ENCODE results near the gene DNAJC15.
A peak's percentile ranks its signal among the peaks of the same experiment; 100 is the strongest.

The DNAJC15 gene

GRCh38 chr13:43129066-43129465 lies 105.7 kb downstream of the DNAJC15 start:
- DNase-seq, result no peak

GRCh38 chr13:43129511-43130110 lies 106.2 kb downstream of the DNAJC15 start:
- DNase-seq, result no peak

GRCh38 chr13:43132257-43132656 lies 108.9 kb downstream of the DNAJC15 start:
- DNase-seq, result peak; percentile 12

- peak; percentile 65 for DNase-seq
Observed at GRCh38 chr13:43132911-43133310, 109.5 kb downstream of the DNAJC15 start.

- no peak for DNase-seq
Observed at GRCh38 chr13:43133792-43134191, 110.4 kb downstream of the DNAJC15 start.

- DNase-seq, result no peak
Observed at GRCh38 chr13:43134868-43135267, 111.5 kb downstream of the DNAJC15 start.

- DNase-seq, result no peak
Observed at GRCh38 chr13:43135516-43135915, 112.1 kb downstream of the DNAJC15 start.

- no peak for DNase-seq
Observed at GRCh38 chr13:43136920-43137575, 113.7 kb downstream of the DNAJC15 start.

DNA sequence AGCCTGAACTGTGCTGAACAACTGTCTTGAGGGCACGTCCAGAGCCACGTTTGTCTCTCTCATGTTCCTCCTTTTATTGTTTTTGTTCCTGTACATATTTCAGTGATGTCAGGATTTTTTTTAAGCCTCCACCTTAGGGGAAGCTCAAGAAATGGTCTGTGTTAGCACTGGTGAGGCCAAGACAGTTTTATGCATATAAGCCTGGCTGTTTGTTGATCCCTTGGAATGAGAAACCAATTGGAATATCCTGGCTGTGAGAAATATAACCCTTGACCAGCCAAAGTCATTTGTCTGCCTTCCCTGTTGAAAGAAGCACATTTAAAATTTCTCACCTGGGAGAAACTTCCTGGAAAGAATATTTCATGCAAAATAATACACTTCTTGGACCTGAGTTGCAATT lies 115.8 kb downstream of the DNAJC15 start:
- DNase-seq, result no peak

- DNase-seq, result no peak
Observed at GRCh38 chr13:43139921-43140320, 116.5 kb downstream of the DNAJC15 start.

DNA sequence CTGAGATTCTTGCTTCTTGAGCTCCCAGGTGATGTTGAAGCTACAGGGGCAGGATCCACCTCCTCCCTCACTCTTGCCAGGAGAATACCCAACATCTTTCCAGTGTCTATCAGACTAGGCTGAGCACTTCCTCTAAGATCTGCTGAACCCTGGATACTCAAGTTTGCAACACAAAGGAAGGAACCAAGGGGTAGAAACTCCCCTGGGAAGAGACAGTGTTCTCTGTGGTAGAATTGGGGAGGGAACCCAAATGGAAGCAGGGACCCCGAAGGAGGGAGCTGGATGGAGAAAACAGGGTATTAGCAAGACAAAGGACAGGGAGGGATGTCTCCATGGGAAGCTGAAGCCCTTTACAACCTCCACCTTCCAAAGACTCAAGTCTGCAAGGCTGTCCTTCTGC lies 117.6 kb downstream of the DNAJC15 start:
- no peak for DNase-seq

DNA sequence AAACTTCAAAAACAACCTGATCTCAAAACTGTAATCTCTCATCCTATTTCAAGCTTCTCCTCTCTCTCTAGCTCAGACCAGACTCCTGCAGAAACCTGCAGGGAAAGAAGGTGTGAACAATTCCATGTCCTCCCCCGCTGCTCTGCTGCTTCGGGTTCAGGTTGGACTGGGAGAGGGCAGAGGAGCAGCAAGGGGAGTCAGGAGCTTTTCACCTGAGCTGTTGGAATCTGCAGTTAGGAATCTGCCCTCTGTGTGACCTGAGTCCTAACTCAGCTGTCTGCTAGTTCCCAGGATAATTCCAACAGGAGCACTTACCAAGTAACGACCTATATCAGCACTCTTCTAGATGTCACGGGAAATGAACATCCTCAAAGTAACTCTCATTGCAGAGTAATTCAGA lies 118.3 kb downstream of the DNAJC15 start:
- no peak for DNase-seq

DNA sequence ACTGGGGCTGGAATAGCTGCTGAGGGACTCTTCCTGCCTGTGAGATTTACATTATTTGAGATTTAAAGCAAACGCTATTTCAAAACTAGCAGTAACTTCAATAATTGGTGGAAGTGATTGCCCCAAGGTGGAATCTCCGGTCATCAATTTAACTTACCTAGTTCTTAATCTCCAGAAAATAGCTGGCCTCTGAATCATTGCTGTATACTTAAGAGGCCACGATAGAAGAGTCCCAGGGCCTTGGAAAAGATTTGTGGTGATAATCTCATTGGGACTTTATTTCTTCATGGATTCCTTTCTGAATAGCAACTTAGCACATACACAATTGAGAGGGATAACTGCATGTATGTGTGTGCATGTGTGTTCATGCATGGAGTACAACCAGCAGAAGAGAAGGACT lies 120.2 kb downstream of the DNAJC15 start:
- no peak for DNase-seq

DNA sequence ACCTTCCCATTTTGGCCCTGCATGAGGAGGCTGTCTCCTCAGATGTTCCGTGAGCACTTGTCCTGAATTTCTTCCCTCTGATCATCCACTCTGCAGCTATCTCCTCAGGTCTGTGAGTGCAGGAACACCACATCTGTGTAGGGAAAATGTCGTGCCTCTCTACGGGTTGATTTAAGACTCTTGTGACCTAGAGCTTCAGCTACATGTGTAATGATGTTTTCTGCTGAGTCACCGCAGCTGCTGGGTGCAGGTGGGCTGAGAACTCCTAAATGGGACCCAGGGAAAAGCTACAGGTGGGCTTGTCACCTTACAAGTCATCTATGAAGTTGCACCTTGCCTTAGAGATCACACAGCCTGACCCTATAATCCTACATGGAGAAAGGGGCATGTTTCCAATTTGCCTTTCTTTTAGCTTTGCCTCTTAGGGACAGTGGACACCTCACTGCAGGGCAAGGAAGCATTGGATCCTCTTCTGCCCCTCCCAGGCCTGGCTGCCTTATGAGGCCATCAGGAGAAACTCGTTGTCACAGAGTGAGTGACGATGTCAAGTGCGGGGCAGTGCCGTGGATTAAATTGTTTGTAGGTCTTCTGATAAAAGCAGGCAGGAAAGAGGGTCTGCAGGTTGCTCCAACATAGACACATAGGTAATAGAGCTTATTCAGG lies 122.3 kb downstream of the DNAJC15 start:
- no peak for DNase-seq

GRCh38 chr13:43146400-43146799 lies 123.0 kb downstream of the DNAJC15 start:
- no peak for DNase-seq

DNA sequence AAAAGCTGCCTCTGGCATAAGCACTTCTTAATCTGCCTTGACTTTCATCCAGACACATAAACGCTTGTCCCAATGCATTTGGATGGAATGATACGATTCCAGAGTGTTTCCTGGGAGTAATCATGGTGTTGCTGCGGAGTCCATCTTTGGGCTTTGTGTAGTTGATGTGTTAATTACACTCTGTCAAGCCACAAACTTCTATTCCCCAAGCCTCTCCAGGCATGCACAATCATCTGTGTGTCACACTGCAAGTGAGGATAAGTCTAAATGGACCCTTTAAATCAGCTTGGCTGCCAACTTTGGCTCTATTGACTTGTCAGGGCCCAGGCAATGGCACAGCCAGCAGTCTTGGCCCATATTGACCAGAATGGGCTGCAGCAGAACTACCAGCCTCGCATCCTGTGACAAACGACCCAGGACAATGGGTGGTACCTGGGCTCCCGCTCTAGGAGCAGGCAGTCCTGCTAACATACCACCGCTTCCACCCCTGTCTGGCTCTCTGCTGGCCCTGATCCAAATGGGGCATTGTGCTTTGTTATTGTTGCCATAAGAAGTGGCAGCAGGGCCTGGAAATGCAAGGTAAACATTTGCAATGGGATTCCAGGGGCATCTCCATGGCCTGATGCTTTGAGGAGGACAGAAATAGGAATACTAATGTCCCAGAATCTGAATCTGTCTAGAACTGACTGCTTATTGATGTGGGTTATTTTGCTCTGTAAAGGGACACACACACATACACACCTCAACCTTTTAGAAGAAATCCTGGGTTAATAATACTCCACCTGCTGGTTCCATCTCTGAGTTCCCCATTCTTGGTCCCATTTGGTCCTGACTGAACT lies 127.2 kb downstream of the DNAJC15 start:
- DNase-seq, result no peak

- no peak for DNase-seq
Observed at GRCh38 chr13:43153436-43154090, 130.2 kb downstream of the DNAJC15 start.

GRCh38 chr13:43154156-43154651 lies 130.8 kb downstream of the DNAJC15 start:
- no peak for DNase-seq

DNA sequence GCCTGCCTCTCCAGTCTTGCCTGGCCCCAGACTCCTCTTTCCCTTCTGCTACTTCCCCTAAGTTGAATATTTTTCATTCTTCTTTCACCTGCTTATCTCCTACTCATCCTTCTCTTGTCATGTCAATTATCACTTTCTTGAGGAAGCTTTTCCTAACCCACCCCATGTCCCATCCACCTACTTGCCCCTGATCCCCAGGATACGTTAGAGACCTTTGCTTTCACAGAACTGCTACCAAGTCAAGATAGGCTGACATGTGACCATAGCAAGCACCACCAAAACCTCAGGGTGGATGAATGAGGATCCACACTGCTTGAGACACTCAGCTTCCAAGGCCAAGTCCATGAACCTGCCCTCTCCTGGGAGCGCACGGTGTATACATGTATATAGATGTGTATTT lies 131.5 kb downstream of the DNAJC15 start:
- DNase-seq, result no peak

DNA sequence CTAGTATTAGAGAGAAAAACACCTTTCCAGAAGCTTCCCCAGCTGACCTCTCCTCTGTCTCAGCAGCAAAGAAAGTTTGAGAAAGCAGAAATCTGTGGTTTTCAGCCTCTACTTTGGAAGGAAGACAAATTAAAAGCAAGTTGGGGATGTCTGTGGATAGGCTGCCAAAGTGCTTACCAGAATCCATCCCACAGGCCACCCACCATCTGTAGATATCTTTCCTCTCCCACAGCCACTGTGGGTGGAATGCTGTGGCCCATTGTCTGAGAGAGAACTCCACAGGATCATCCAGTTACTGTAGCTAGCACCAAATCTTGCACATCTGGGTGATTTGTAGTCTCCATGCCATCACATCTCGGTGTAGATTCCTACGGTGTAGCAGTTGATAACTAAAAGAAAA lies 133.5 kb downstream of the DNAJC15 start:
- no peak for DNase-seq

DNA sequence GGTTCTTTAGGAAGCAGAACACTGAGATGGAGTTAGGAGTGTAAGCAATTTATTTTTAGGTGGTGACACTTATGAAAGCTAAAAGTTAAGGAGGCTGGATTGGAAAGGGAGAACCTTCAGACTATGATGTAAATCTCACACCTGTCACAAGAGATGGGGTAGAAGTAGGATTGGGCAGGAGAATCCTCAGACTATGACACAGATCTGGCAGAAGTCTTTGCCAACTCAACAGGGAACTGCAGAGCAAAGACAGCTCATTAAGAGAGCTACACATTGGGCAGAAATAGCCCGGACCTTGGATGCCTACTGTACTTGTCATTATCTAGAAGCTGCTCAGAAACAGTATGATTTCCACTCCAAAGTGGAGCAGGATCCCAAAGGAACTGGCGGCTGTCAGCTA lies 134.4 kb downstream of the DNAJC15 start:
- DNase-seq, result no peak

DNA sequence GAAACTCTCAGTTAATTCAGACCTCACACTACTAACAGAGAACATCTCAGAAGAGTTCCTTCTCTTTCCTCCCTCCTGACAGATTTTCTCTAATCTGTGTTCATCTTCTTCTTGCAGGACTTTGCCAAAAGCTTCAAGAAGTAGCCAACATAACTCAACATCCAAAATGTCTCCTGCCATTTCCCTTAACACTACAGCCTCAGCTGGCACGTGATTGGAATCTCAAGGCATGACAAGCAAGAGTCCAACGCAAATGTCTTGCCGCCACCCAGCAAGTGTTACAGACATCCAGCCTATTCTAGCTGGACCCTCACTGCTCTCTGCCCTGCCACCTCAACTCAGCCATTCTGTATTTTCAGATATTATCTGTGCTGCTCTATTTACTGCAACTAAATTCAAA lies 135.1 kb downstream of the DNAJC15 start:
- no peak for DNase-seq

DNA sequence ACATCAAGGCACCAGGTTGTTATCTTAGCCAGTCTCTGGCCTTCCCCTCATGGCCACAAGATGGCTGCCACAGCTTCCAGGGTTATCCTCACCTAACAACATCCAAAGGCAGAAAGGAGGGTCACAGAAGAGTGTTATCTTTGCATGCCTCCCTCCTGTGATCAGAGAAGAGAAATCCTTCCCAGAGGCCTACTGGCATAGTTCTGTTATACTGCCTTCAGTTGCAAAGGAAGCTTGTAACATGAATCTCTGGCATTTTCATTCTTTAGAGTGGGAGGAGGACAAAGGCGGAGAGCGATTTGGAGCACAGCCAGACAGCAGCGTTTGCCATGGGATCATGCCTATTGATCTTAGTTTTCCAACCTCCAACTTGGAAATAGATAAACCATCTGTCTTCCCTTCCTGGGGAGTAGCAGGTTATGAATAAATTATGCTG lies 135.7 kb downstream of the DNAJC15 start:
- DNase-seq, result peak; percentile 10

Data from NCI-H1092 (cell line).